ENCODE data around the gene TMEM270. TPM values are rescaled to one million over a fixed set of nuclear protein-coding genes. Genes with fewer than 3 reads are reported as not detected.

TMEM270 gene
- total and polyA plus RNA-seq, 2 donors (not counting 1 experiment from before 2014, with no cell fraction given): not detected

- Histone ChIP-seq H3K27me3 (replicated peaks in 1 of 4; ENCODE audit: control extremely low read depth in 1 of 4, control insufficient read depth in 3 of 4, insufficient read depth in 4 of 4, low read length in 3 of 4) (no peaks in the 10 kb centered on the region), H3K4me1 (ENCODE audit: control insufficient read depth in 2 of 2, insufficient read depth in 2 of 2, low read length in 2 of 2) (no peaks in the 10 kb centered on the region), H3K9ac (ENCODE audit: low read length) (no peak overlapping the region), H3K27ac (ENCODE audit: low read length in 2 of 2) (no peak overlapping the region), H3K4me3 (ENCODE audit: control extremely low read depth in 1 of 5, extremely low read depth in 1 of 5, insufficient read depth in 1 of 5, low read depth in 2 of 5, low read length in 4 of 5) (no peak overlapping the region), H3K79me2 (ENCODE audit: control insufficient read depth, insufficient read depth, low read length) (no peaks in the 10 kb centered on the region), H3K36me3 (replicated peaks in 1 of 2; ENCODE audit: control extremely low read depth in 1 of 2, control insufficient read depth in 1 of 2, extremely low read depth in 1 of 2, insufficient read depth in 2 of 2, low read length in 1 of 2) (no peaks in the 10 kb centered on the region), H2AFZ (ENCODE audit: insufficient read depth, low read depth, low read length, poor library complexity, severe bottlenecking) (no peak overlapping the region), H4K20me1 (ENCODE audit: control insufficient read depth, insufficient read depth, low read length, poor library complexity, severe bottlenecking) (no peaks in the 10 kb centered on the region), H3K9me3 (ENCODE audit: control extremely low read depth in 1 of 3, control insufficient read depth in 2 of 3, insufficient read depth in 1 of 3, low read length in 2 of 3) (peaks cover 0 to 7% (median 0%) of the 10 kb centered on the region in 3 donors), H3K4me2 (replicated peaks; ENCODE audit: low read depth, low read length, poor library complexity, severe bottlenecking) (no peak overlapping the region)
- ChIA-PET POLR2A (no interaction called here), CTCF (no interaction called here)
- ATAC-seq (ENCODE audit: low read depth) (no peak), DNase-seq (no peak)
- WGBS (ENCODE audit: insufficient coverage): 85% methylated on average over 19 of the region's 22 CpGs
- Mint-ChIP-seq H3K4me3 (no peak overlapping the region), H3K9me3 (ENCODE audit: insufficient read depth) (peaks cover 2% of the 10 kb centered on the region), H3K27me3 (peaks cover 13% of the 10 kb centered on the region), H3K27ac (no peak overlapping the region), H3K4me1 (no peaks in the 10 kb centered on the region)
- no peak for TF ChIP-seq EZH2 (IDR thresholded peaks at IDR 0.05; ENCODE audit: borderline replicate concordance, insufficient read depth, low read depth, low read length, poor library complexity, severe bottlenecking)
- TF ChIP-seq, protein P1, sequence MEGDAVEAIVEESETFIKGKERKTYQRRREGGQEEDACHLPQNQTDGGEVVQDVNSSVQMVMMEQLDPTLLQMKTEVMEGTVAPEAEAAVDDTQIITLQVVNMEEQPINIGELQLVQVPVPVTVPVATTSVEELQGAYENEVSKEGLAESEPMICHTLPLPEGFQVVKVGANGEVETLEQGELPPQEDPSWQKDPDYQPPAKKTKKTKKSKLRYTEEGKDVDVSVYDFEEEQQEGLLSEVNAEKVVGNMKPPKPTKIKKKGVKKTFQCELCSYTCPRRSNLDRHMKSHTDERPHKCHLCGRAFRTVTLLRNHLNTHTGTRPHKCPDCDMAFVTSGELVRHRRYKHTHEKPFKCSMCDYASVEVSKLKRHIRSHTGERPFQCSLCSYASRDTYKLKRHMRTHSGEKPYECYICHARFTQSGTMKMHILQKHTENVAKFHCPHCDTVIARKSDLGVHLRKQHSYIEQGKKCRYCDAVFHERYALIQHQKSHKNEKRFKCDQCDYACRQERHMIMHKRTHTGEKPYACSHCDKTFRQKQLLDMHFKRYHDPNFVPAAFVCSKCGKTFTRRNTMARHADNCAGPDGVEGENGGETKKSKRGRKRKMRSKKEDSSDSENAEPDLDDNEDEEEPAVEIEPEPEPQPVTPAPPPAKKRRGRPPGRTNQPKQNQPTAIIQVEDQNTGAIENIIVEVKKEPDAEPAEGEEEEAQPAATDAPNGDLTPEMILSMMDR (IDR thresholded peaks at IDR 0.05): no peak
- intact Hi-C loops (cut with micrococcal nuclease): no loop called here
Measured at GRCh38 chr7:73893342-73894101, 32.6 kb downstream of the TMEM270 start.

GRCh38 chr7:73894166-73894565, 33.2 kb downstream of the TMEM270 start:
- no peak overlapping the region for H3K9ac ChIP-seq (ENCODE audit: low read length)
- peaks cover 2% of the 10 kb centered on the region for H3K9me3 Mint-ChIP-seq (ENCODE audit: insufficient read depth)
- ChIA-PET POLR2A (no interaction called here), CTCF (no interaction called here)
- H3K36me3 ChIP-seq (replicated peaks in 1 of 2; ENCODE audit: control extremely low read depth in 1 of 2, control insufficient read depth in 1 of 2, extremely low read depth in 1 of 2, insufficient read depth in 2 of 2, low read length in 1 of 2): no peaks in the 10 kb centered on the region
- no peaks in the 10 kb centered on the region for H4K20me1 ChIP-seq (ENCODE audit: control insufficient read depth, insufficient read depth, low read length, poor library complexity, severe bottlenecking)
- WGBS (ENCODE audit: insufficient coverage): 98% methylated on average over 6 of the region's 6 CpGs
- intact Hi-C loops (cut with micrococcal nuclease): no loop called here
- no peaks in the 10 kb centered on the region for H3K27me3 ChIP-seq (replicated peaks in 1 of 4; ENCODE audit: control extremely low read depth in 1 of 4, control insufficient read depth in 3 of 4, insufficient read depth in 4 of 4, low read length in 3 of 4)
- DNase-seq (no peak), ATAC-seq (ENCODE audit: low read depth) (no peak)
- no peaks in the 10 kb centered on the region for H3K4me1 Mint-ChIP-seq
- no peak overlapping the region for H2AFZ ChIP-seq (ENCODE audit: insufficient read depth, low read depth, low read length, poor library complexity, severe bottlenecking)
- no peak overlapping the region for H3K4me3 ChIP-seq (ENCODE audit: control extremely low read depth in 1 of 5, extremely low read depth in 1 of 5, insufficient read depth in 1 of 5, low read depth in 2 of 5, low read length in 4 of 5)
- peaks cover 0 to 7% (median 0%) of the 10 kb centered on the region in 3 donors for H3K9me3 ChIP-seq (ENCODE audit: control extremely low read depth in 1 of 3, control insufficient read depth in 2 of 3, insufficient read depth in 1 of 3, low read length in 2 of 3)
- H3K4me3 Mint-ChIP-seq: no peak overlapping the region
- H3K27me3 Mint-ChIP-seq: peaks cover 7% of the 10 kb centered on the region
- H3K27ac Mint-ChIP-seq: no peak overlapping the region
- H3K79me2 ChIP-seq (ENCODE audit: control insufficient read depth, insufficient read depth, low read length): no peaks in the 10 kb centered on the region
- H3K4me1 ChIP-seq (ENCODE audit: control insufficient read depth in 2 of 2, insufficient read depth in 2 of 2, low read length in 2 of 2): no peaks in the 10 kb centered on the region
- TF ChIP-seq, protein P1 (IDR thresholded peaks at IDR 0.05): no peak
- TF ChIP-seq EZH2 (IDR thresholded peaks at IDR 0.05; ENCODE audit: borderline replicate concordance, insufficient read depth, low read depth, low read length, poor library complexity, severe bottlenecking): no peak
- no peak overlapping the region for H3K27ac ChIP-seq (ENCODE audit: low read length in 2 of 2)
- no peak overlapping the region for H3K4me2 ChIP-seq (replicated peaks; ENCODE audit: low read depth, low read length, poor library complexity, severe bottlenecking)

Measured in B cell (primary cell).